Measurements from ENCODE around the gene CWC25. TPM values are rescaled to one million over a fixed set of nuclear protein-coding genes. Genes with fewer than 3 reads are reported as not detected.

Gene CWC25
- total and polyA plus RNA-seq, 9 of the 15 experiments (the other 6 are each of a cell fraction or from before 2014, with no cell fraction given) = 16.5 to 27.4 (median 23.0) TPM

GRCh38 chr17:38870259-38871165, 45.4 kb upstream of the CWC25 start (continued):
- TF ChIP-seq ZNF431 (CRISPR knock-in tag; IDR thresholded peaks at IDR 0.05) = no peak
- no peak for TF ChIP-seq ZNF511 (CRISPR knock-in tag; IDR thresholded peaks at IDR 0.05)
- no peak for TF ChIP-seq MAX (CRISPR knock-in tag; IDR thresholded peaks at IDR 0.05)
- no peak for TF ChIP-seq TEAD1 (CRISPR knock-in tag; IDR thresholded peaks at IDR 0.05)
- TF ChIP-seq HNRNPH1 (optimal IDR thresholded peaks at IDR 0.05; ENCODE audit: low read depth, low read length) = no peak
- 0 out of 2 replicates have a peak, but pooled peaks have one; percentile 2 for TF ChIP-seq GABPB1 (CRISPR knock-in tag; IDR thresholded peaks at IDR 0.05)
- no peak for TF ChIP-seq MED1 (CRISPR knock-in tag; IDR thresholded peaks at IDR 0.05; ENCODE audit: borderline replicate concordance)
- peak; percentile 70 for TF ChIP-seq EP400 (IDR thresholded peaks at IDR 0.05)
- no peak for TF ChIP-seq KDM5B (IDR thresholded peaks at IDR 0.05; ENCODE audit: insufficient replicate concordance, low read depth, low read length)
- TF ChIP-seq ZNF263 (CRISPR knock-in tag; IDR thresholded peaks at IDR 0.05; ENCODE audit: borderline replicate concordance) = peak; percentile 53; the same call in 1 of the 2 replicates
- peak in 1 of 2 experiments; percentile 77; a peak in 3 of 4 replicates for TF ChIP-seq SIN3A (IDR thresholded peaks at IDR 0.05; ENCODE audit: borderline replicate concordance in 2 of 2, control insufficient read depth in 1 of 2, low read depth in 2 of 2, low read length in 2 of 2)
- no peak for TF ChIP-seq SNAPC5 (CRISPR knock-in tag; IDR thresholded peaks at IDR 0.05)
- no peak for TF ChIP-seq JUND (IDR thresholded peaks at IDR 0.05; ENCODE audit: borderline replicate concordance, low read depth, low read length)
- TF ChIP-seq JUND (tag; IDR thresholded peaks at IDR 0.05; ENCODE audit: borderline replicate concordance, low read depth, low read length) = no peak
- no peak for TF ChIP-seq REST (IDR thresholded peaks at IDR 0.05; ENCODE audit: borderline replicate concordance)
- TF ChIP-seq REST (CRISPR knock-in tag; IDR thresholded peaks at IDR 0.05; ENCODE audit: low read depth) = no peak
- TF ChIP-seq XRCC5 (IDR thresholded peaks at IDR 0.05; ENCODE audit: low read depth, low read length) = no peak

Measured in K562 (cell line).